DMS 273 (cell line): ENCODE results near the gene PRIMA1.

Source experiments
- DNase-seq: peaks from one replicate; lab custom pipeline; 2025; ENCODE audit not compliant: unreplicated experiment; lab: John Stamatoyannopoulos, UW

PRIMA1 gene

GRCh38 chr14:93733631-93734030, 54.7 kb downstream of the PRIMA1 start:
- DNase-seq = no peak

GRCh38 chr14:93733231-93733630, 55.1 kb downstream of the PRIMA1 start:
- no peak for DNase-seq

DNA sequence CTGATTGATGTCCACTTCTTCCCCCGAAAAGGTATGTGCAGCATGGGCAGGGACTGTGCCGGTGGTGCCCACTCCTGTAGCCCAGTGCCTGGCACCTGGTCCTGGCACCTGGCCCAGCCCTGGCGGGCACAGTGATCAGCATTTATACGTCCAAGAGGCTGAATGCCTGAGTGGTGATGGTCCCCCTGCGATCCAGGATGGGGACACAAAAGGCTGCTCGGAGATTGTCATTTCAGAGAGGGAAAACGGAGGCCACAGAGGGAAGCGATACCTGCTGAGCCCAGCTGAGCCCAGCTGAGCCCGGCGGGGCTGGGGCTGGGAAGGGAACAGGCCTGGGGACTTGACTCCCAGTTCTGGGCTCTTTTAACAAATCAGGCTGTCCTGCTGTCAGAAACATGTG, 55.8 kb downstream of the PRIMA1 start:
- no peak for DNase-seq

DNA sequence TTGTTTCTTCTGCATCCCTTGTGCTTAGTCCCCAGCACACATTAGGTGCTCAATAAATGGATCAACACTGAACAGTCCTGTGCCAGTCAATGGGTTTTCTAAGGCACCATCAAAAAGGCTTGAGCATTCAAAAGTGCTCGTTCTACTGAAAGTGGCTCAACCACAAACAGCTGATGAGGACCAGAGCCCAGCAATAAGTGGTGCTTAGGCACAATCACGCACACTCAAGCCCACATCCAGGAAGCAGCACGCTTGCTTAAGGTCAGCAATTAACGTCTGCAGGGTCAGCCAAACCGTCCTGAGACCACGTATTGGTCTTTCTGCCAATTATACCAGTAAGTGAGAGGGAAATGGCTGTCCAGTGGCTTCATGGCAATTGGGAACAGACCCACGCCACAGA, 56.5 kb downstream of the PRIMA1 start:
- no peak for DNase-seq

GRCh38 chr14:93729993-93730392, 58.3 kb downstream of the PRIMA1 start:
- DNase-seq = no peak

GRCh38 chr14:93728651-93729016, 59.7 kb downstream of the PRIMA1 start:
- no peak for DNase-seq

- DNase-seq = no peak
Observed at GRCh38 chr14:93727917-93728650, 60.2 kb downstream of the PRIMA1 start.

- DNase-seq = no peak
Observed at GRCh38 chr14:93727039-93727740, 61.1 kb downstream of the PRIMA1 start.

GRCh38 chr14:93725993-93726392, 62.3 kb downstream of the PRIMA1 start:
- no peak for DNase-seq

DNA sequence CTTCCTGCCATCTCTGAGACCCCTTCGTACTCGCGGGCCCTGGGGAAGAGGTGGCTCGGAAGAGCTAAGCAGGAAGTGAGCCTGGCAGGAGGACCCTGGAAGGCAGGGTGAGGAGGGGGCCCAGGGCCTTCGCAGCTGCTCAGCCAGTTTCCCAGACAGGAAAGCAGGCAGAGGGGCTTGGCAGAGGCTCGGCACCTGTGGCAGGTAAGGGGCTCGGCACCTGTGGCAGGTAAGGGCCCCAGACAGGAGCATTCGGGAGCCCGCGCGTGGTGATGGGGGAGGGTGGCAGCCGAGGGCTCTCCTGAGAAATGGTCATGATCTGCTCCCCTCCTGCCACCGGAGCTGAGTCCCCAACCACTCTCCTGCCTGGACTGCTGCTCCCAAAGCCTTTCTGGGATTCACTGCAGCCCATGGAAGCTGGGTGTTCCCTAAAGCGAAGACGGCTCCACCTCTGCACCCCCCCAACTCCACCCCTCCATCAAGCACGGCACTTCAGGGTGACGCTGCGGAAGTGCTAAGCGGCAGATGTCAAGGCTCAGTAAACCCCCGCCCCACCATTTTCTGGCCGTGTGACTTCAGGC, 63.2 kb downstream of the PRIMA1 start:
- DNase-seq = no peak

DNA sequence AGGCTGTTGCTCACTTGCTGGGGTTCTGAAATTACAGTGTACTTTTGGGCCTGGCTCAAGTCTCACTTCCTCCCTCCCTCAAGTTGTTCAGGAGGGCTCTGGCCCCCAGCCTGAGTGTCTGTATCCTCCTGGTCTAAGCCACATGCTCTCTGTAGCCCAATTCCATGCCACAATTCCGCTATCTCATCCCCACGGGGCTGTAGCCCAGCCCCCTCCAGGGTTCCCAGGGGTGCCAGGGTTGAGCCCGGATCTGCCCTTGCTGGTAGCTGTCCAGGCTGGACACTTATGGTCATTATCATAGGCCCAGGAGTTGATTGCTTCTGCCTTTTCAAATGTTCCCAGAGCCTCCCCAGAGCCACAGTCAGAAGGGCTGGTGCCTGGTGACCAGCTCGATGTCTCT, 65.3 kb downstream of the PRIMA1 start:
- no peak for DNase-seq

GRCh38 chr14:93720981-93721483, 67.3 kb downstream of the PRIMA1 start:
- no peak for DNase-seq

GRCh38 chr14:93720076-93720815, 68.0 kb downstream of the PRIMA1 start:
- no peak for DNase-seq

DNA sequence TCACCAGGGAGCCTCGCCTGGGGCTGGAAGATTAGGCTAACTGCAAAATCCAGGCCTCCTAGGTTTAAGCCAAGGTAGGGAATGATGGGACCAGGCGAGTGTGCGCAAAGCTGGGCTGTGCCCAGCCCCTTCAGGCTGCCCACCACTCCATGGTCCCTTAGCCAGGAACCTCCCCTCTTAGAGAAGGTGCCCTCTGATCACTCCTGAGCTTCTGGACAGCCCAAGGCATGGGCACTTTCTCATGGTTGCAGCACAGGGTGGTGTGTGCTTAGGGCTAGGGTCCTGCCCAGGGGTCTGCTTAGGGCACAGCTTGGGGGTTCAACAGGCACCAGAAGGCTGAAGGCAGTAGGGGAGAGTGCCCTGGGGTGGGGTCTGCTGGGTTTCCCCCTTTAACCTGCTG, 69.0 kb downstream of the PRIMA1 start:
- DNase-seq = no peak

DNA sequence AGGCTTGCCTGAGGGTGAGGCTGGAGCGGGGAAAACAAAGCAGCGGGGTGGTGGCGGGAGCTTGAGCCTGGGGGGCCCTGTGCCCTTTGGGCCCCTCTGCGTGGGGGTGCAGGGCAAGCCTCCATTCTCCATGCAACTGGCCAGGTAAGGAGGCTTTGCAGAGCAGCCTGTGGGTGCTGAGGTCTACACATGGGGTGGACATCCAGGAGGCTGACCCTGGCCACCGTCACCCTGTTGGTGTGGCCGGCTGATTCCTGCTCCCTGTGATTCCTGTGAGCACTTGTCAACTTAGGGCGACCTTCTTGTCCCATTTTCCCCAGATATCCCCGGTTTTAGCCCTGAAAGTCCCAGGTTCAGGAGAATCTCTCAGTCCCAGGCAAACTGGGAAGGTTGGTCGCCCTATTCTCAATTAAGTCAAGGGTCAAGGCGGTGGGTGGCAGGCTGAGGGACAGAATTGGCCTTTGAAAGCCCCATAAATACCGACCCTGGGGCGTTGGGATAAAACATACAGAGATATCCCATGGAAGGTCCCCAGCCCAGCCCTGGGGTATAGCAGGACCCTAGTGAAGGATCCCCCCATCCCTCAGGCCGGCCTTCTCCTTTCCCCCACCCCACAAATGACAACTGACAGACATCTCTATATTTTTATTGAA, 70.5 kb downstream of the PRIMA1 start:
- no peak for DNase-seq

DNA sequence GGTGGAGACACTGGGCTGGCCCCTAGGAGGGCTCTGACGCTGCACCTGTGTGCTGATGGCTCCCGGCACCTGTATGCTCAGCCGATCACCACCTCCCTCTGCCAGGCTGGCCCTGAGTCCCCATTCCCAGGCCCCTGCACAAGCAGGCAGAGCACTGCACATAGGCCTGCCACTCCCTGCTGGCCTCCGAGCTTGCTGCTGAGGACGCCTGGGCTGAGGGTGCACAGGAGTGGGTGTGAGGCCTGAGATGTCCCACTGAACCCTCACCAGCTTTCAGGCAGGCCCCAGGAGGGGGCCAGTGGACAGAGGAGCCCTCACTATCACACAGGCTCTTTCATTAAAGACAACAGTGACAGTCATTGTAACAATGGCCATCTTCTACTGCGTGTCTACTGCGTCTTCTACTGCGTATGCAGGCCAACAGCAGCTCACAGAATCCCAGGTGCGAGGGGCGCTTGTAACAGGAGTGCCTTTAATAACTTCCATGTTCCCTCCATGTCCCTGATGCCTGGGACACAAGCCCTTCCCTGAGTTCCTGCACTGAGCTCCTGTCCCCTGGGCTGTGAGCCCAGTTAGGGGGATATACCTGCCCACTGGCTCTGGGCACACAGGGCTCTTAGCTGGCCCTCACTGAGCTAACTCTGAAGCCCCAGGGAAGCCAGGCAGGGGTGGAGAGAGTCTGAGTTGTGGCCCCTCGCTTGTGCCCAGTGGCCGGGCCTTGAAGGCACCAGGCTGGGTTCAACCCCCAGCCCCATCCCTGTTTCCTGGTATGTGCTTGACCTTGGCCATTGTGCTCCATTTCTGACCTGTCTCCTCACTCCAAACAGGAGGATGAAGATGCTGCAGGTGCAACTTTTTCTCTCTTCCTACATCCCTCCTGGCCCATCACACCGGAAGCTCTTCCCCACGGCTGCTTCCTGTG, 71.3 kb downstream of the PRIMA1 start:
- no peak for DNase-seq

- DNase-seq = no peak
Observed at GRCh38 chr14:93716002-93716745, 72.1 kb downstream of the PRIMA1 start.

- no peak for DNase-seq
Observed at GRCh38 chr14:93715279-93715927, 72.9 kb downstream of the PRIMA1 start.

DNA sequence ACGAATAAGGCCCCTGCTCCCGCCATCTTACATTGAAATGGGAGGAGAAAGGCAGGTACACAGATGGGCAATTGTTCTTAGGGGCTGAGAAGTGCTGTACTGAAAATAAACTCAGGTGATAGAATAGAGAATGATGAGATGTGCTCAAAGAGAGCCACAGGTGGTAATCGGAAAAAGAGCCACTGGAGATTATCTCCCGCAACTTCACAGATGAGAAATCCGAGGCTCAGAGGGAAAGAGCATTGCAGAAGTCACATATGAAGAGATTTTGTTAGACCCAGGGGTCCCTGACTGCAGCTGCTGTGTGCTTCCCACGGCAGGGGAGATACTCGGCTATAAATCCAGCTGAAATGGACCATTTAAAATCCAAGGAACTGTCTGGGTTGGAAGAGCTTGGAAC, 73.7 kb downstream of the PRIMA1 start:
- no peak for DNase-seq
